Measurements from ENCODE around the gene EPB41L5.

Gene EPB41L5

GRCh38 chr2:120226316-120226715, 213.4 kb downstream of the EPB41L5 start:
- H3K27ac Mint-ChIP-seq: no peak overlapping the region
- H3K27me3 Mint-ChIP-seq: no peaks in the 10 kb centered on the region
- DNase-seq (no peak), ATAC-seq (no peak)
- peaks cover 0 to 8% of the 10 kb centered on the region in 2 donors for H3K9me3 Mint-ChIP-seq
- no peak overlapping the region for H3K4me3 Mint-ChIP-seq
- H3K4me1 Mint-ChIP-seq: peaks cover 89% of the 10 kb centered on the region

DNA sequence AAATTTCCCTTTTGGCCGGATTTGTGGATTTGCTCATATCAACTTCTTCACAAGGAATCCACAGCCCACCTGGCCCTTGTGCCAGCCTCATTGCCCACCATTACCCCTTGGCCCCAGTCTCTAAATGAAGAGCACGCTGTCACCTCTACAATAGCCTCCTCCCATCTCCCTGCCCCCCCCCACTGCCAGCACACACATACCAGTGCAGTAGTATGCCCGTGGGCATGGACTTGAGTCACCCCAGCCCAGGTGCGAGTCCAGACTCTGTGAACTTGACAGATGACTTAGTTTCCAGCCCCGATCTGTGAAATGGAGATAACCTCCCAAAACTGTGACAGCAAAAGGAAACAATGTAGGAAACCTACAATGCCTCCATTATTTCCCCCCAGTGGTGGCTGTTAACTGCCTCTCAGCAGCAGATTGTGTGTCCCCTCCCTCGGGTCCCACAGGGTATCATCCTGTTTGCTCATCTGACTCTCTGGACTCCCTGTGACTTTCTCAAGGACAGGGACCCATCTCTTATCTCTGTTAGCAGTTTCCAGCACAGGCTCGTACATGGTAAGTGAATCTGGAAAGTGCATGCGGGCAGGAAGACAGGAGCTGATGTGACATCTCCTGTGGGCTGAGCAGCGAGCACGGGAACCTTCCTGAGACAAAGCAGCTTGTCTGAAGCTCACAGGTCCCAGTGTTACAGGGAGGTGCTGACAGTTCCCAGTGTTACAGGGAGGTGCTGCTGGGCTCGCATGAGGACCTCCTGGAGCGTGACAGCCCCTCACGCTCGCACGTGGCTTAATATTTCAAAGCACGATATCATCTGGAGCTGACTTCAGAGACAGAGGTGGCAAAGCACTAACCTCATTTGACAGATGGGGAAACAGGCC, 214.5 kb downstream of the EPB41L5 start:
- peak overlapping the region in 1 of 2 donors; percentile 64 for H3K27ac Mint-ChIP-seq
- peaks cover 0 to 3% of the 10 kb centered on the region in 2 donors for H3K9me3 Mint-ChIP-seq
- no peak for ATAC-seq
- H3K4me1 Mint-ChIP-seq: peaks cover 88% of the 10 kb centered on the region
- peak overlapping the region in 1 of 2 donors; percentile 20 for H3K4me3 Mint-ChIP-seq
- no peaks in the 10 kb centered on the region for H3K27me3 Mint-ChIP-seq
- no peak for DNase-seq

DNA sequence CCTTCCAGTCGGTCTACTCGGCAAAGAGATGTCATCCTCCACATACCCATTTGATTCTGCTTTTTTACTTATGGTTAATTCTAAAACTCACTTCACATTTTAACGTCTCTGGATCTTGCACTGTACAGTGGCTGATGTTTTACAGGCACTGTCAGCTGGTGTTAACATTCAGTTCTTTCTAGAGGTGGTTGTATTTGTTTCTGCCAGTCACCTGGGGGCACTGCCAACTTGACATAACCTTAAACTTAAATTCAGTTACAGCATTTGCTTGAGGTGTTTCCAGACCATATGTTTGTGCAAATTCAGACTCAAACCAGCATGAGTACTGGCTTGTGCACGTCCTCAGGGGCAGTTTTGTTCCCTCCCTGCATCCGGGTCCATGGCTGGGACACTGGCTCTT, 215.6 kb downstream of the EPB41L5 start:
- Mint-ChIP-seq H3K9me3 (no peaks in the 10 kb centered on the region), H3K27ac (no peak overlapping the region), H3K4me1 (peaks cover 95% of the 10 kb centered on the region), H3K27me3 (no peaks in the 10 kb centered on the region), H3K4me3 (no peak overlapping the region)
- DNase-seq: no peak
- ATAC-seq: no peak

Data from stimulated activated naive CD8-positive, alpha-beta T cell treated with anti-CD3 and anti-CD28 coated beads, Interleukin-15, amount 100 ng/mL, for 72 hours (primary cell).